GM19239 (cell line): ENCODE measurements around the gene MTMR3.
"Not testable (repeated sequence)": the region's sequence is repeated elsewhere in the genome, so short reads cannot be mapped to it uniquely, and the experiment has no call there.

Experiments used
- DNase-seq: peaks from one replicate; pipeline ENCODE4 v3.0.0; 2011; ENCODE audit warnings: low spot score; ENCODE audit not compliant: insufficient read length
- FAIRE-seq: peaks from 2 replicates; lab custom pipeline; 2011; peaks lifted over from hg19 to GRCh38; lab: Jason Lieb, UNC

The MTMR3 gene

DNA sequence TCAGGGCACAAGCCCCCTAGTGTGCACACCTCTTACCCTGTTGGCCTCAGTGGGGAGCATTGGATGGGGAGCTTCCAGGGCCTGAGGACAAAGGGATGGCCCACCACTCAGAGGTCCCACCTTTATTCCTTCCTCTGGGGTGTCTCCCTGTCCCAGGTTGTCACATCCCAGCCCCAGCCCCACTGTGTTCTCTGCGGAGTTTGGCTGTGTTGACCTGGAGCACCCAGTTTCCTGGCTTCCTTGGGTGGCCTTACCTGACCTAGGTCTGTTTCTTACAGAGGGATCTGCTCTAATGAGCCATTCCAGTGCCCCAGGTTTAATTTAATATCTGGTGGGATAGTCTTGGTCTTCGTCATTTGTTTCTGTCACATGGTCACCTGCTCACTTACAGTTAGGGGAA lies 158.5 kb downstream of the MTMR3 start:
- DNase-seq (no peak), FAIRE-seq (no peak)

DNA sequence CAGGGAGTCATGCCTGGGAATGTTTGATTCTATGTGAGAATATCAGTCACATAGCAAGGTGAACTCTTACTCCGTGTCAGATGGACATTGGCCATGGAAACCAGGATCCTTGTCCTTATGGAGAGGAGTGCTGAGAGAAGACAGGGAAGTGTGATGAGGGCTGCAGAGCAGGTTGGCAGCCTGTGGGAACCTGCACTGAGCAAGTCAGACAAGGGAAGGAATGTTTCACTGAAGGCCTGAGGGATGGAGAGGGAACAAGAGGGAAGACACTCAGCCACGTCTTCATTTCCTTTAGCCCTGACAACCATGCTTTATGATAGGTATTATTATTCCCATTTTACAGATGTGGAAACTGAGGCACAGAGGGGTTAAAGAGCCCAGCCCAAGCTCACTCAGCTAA lies 158.9 kb downstream of the MTMR3 start:
- FAIRE-seq (no peak), DNase-seq (no peak)

DNA sequence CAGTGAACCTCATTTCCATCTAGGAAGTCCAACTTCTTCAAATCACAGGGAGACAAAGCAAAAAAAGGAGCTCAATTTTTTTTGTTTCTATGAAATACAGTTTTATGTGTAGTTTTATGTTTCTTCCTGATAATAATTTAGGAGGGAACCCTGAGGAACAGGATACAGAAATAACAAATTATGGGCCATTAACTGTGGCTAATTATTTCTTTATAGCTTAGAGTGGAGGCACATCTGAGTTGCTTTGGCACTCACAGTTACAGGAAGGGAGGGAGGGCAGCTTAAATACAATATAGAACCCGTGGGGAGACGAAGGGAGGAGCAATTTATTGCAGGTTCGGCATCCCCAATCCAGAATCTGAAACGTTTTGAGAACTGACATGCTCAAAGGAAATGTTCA lies 160.2 kb downstream of the MTMR3 start:
- FAIRE-seq: no peak
- no peak for DNase-seq

DNA sequence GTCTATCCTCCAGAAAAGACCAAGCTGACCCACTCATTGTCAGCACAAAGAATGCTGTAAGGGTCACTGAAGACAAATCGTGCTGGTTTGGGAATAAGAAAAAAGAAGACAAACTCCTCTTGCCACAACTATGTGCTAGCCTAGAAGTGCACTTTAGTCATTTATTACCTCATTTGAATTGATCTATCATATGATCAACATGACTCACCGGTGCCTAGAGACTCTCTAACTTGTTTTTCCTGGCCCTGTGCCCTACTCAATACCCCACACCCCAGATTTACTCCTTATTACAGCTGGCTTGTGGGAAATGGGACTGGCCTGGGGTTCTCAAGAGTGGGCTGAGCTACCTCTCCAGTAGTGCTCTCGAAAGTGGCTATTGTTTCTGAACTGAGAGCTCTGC lies 161.4 kb downstream of the MTMR3 start:
- DNase-seq (no peak), FAIRE-seq (no peak)

DNA sequence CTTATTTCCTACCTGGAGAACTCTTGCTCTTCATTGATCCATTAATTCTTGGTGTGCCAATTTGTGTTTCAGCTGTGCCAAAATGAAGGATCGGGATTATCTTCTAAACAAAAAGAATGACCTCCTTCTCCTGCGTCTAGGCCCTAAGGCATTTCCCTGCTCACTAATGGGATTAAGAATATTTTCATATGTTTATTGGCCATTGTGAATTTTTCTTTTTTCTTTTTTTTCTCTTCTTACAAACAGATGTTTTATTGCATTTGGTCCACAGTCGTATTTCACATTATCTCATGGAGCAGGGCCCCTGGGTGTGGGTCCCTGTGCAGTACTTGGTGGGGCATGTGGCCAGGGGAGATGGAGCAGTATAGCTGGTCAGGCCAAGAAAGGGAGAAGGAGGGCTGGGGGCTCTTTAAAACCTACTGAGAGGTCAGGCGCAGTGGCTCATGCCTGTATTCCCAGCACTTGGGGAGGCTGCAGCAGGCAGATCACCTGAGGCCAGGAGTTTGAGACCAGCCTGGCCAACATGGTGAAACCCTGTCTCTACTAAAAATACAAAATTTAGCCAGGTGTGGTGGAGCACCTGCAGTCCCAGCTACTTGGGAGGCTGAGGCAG lies 162.0 kb downstream of the MTMR3 start:
- FAIRE-seq: no peak

DNA sequence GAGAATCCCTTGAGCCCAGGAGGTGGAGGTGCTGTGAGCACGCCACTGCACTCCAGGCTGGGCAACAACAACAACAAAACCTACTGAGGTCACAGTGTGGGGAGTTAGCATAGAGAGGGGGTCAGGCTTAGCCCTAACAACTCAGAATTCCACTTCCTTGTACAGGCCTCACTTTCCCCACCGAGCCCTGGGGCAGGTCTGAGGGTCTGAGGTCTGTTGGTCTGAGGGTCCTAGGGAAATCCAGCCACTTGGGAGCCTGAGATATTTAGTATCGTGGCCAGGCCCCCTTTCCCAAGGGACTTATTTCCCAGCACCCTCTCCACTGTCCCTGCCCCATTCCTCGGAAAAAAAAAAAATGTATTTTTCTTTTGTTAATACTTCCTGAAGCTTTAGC lies 162.5 kb downstream of the MTMR3 start:
- DNase-seq: no peak
- FAIRE-seq: no peak

More for the DNA sequence above, 162.0 kb downstream of the MTMR3 start:
- DNase-seq: no peak

DNA sequence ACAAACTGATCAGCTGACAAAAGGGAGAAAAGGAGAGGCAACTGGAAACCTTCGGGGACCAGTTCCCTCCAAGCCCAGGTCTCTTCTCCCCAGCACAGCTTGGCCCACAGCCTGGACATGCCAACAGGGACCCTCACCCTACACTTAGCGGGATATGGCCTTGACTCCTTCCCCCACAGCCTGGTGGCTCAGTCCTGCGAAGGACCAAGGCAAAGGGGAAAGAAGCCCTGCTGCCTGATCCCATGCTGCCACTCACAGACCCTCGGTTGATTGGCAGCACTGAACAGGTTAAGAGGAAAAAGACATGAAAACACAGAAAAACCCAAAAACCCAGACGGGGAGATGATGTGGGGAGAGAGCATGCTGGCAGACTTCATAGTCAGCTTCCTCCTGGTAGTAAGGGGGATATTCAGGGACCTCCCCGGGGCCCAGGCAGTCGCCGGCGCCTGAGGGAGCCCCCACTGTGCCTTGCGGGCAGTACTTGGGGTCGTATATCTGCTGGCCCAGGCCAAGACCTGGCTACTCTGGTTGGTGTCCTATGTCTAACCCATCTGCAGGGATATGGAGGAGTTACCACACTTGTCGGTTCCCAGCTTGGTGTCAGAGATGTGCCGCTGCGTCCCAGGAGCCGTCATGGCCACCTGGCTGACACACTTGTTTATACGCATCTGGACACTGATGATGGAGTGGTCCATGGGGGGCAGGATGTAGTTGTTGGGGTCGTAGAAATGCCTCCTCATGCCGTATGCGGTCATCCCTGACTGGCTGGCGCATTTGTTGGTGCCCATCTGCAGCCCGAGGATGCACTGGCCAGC lies 163.1 kb downstream of the MTMR3 start:
- no peak for FAIRE-seq
- DNase-seq: no peak

DNA sequence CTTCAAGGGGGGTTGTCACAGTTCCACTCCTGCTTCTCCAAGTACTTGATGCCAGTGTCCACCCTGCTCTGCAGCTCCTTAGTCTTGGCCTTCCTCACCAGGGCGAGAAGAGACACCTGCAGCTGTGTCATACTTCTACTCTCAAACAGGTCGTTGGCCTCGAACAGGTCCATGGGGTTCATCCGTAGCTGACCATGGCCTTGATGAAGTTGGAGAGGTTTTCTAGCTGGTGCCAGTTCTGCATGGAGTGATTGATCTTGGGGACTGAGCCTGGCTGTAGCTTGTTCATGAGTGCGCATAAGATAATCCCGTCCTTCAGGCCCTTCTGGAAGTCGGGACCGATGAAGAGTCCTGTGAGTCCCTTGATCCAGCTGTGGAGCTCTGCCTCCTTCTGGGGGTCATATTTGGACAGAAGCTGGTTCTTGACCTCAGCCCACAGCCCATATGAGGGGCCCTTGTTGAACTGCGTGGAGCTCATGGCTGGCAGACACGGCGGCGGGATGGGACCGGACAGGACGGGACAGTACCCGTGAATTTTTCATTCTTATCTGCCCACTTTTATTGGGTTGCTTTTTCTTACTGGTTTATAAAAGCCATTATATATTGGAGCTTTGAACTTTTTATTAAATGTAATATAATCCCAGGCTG lies 163.9 kb downstream of the MTMR3 start:
- FAIRE-seq (no peak), DNase-seq (no peak)

DNA sequence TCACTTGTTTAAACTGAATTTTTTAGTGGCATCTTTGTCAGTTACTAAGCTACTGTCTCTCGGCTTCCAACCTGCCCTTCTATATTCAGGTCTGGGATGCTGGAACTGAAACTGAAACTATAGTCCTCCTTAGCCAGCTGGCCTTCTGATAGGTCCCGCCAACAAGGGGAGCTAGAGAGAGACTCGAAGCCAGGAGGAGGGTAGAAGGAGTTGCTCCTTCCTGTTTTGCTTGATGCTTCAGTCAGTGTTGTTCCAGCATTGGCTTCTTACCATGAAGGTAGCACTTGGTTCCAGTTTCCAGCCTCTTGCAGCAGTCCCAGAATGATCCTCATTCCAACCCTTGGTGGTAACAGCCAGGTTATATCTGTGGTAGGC lies 164.4 kb downstream of the MTMR3 start:
- FAIRE-seq (no peak), DNase-seq (peak; percentile 30)

DNA sequence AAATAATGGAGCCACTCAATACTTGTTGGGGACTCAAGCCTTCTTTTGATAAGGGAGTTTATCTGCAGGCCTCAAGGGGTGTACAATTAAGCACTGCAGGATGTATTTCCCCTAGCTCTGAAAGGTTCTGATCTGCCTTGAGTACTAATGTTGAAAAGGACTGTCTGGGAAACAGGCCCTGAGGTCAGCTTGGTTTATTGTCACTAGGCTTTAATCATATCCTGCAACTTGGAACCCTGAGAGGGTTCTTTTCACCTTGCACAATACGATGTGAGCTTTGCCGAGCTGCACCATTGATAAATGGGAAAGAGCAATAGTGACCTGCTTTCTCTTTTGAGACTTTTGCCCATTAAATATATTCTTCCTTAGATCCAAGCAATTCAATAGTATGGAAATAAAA lies 165.7 kb downstream of the MTMR3 start:
- no peak for FAIRE-seq

DNA sequence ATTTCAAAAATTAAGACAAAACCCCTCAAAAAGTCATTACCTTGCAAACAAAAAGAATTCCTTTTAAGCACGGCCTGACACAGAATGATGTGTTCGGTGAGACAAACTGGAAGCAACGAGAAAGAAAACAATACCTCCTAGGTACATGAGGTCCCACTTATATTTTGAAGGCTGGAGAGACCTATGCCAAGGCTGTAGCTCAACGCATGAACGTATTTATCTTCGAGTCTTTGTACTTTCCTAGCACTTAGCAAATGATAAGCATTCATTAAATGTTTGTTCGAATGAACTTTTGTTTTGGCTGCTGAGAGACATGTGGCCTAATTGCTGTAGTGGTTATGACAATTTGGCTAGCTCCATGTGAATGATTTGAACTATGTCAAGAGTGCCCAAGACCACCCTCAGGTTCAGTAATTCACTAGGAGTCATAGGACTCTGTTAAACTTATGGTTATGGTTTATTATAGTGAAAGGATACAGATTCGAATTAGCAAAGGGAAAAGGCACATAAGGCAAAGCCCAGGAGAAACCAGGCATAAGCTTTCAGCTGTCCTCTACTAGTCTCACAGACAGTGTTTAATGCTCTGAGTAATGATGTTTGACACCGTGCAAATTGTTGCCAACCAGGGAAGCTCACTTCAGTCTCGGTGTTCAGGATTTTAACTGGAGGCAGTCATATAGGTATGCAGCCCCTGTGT lies 171.2 kb downstream of the MTMR3 start:
- DNase-seq: no peak
- FAIRE-seq: no peak

More for the DNA sequence above, 165.7 kb downstream of the MTMR3 start:
- no peak for DNase-seq

DNA sequence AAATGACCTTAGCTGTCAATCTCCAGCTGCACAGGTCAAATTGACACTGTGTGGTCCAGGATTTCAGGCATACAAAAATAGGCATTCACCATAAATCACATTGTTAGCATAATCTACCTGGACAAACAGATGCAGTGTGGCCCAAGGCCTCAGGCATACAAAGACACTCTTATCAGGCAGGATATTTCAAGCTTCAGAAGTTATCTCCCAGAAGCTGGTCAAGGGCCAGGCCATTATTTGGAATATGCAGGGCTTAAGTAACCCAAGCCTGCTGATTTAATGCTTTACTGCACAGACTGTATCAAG lies 171.7 kb downstream of the MTMR3 start:
- no peak for FAIRE-seq
- no peak for DNase-seq

DNA sequence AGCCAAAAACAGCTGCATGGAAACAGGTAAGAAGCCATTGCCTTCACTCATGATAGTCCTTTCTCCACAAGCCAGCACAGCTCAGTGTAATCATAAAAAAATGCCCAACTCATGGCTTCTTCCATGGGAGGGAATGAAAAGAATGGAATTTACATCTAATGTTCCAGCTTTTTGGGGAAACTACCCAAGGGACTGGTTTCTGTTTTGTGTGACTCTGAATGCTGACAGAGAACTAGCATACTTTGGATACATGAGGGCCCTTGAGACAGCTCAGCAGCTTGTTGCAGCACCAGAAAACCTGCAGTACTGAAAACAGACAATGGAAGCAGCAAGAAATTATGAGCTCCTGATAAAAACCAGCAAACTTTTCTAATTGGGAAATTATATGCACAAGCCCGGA lies 173.0 kb downstream of the MTMR3 start:
- no peak for FAIRE-seq
- DNase-seq: no peak

DNA sequence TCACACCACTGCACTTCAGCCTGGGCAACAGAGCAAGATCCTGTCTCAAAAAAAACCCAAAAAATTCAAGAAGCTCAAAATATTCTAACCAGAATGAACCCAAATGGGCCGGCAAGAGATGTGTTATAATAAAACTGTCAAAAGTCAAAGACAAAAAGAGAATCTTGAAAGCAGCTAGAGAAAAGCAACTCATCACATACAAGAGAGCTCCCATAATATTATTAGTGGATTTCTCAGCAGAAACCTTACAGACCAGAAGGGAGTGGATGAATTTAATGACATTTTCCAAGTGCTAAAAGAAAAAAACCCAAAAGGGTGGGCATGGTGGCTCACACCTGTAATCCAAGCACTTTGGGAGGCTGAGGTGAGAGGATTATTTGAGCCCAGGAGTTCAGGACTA lies 174.4 kb downstream of the MTMR3 start:
- DNase-seq: no peak
- no peak for FAIRE-seq

DNA sequence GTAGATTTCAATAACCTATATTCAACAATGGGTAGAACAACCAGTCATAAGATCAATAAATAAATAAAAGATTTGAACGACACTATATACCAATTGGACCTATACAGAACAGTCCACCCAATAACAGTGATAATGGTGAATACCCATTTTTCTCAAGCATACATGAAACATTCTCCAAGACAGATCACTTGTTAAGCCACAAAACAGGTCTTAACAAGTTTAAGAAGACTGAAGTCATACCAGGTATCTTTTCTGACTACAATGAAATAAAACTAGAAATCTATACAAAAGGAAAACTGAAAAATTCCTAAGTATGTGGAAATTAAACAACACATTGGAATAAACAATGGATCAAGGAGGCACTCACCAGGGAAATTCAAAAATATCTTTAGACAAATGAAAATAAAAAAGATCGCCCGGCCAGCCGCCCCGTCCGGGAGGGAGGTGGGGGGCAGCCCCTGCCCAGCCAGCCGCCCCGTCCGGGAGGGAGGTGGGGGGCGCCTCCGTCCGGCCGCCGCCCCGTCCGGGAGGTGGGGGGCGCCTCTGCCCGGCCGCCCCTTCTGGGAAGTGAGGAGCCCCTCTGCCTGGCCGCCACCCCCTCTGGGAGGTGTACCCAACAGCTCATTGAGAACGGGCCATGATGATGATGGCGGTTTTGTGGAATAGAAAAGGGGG lies 176.5 kb downstream of the MTMR3 start:
- DNase-seq, FAIRE-seq: not testable (repeated sequence)

DNA sequence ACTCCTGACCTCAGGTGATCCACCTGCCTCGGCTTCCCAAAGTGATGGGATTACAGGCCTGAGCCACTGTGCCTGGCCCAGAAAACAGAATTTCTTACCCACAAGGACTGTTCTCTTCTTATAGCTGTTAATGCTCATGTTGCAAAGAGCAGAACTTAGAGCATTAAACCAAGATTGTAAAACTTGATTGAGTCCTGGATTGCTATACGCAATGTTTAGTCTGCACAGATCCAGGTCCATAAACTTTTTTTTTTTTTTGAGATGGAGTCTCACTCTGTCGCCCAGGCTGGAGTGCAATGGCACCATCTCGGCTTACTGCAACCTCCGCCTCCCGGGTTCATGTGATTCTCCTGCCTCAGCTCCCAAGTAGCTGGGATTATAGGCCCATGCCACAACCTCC lies 178.1 kb downstream of the MTMR3 start:
- DNase-seq, FAIRE-seq: not testable (repeated sequence)

DNA sequence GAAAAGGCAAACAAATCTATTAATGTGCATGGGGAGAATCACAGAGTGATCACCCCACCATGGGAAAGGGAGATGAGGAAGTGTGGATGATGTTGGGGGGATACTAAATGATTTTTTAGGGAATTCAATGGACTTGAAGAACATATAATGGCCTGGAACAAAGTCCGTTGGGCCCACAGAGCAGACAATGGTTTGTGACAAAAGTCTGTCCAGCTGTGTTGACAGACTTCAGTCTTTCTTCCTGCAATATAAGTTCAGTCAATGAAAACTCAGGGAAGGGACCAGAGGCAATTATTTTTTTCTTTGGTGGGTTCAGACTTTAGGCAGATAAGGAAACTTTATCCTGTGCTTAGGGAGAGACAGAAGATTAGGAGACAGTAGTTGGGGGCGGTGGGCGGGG lies 179.3 kb downstream of the MTMR3 start:
- DNase-seq (no peak), FAIRE-seq (no peak)

DNA sequence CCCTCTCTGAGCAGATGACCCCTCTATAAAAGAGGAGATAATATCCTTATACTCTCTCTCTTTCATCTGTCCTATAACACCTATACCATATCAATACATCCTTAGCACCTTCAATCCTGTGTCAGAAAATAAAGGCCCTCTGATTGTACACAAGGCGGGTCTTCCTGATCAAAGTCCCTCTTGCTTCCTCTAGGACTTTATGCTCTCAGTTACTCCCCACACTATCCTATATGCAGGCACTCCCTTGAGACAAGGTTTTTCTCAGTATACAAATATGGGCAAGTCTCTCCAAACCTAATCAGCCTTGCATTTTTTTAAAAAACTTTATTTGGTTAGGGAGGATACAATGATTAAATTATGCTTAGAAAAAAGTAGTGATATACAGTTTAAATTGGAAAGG lies 180.0 kb downstream of the MTMR3 start:
- DNase-seq (no peak), FAIRE-seq (no peak)

DNA sequence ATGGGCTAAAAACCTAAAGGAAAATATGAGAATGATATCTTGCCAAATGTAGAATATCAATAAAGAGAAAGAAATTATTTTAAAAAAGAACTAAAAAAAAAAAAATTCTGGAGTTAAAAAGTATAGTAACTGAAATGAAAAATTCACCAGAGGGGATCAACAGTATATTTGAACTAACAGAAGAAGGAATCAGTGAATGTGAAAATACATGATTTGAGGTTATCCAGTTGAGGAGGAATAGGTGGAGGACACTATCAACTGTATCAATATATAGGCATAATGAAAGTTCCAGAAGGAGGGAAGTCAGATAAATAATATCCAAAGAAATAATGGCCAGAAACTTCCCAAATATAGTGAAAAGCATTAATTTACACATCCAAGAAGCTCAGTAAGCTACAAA lies 181.2 kb downstream of the MTMR3 start:
- no peak for FAIRE-seq
- no peak for DNase-seq

DNA sequence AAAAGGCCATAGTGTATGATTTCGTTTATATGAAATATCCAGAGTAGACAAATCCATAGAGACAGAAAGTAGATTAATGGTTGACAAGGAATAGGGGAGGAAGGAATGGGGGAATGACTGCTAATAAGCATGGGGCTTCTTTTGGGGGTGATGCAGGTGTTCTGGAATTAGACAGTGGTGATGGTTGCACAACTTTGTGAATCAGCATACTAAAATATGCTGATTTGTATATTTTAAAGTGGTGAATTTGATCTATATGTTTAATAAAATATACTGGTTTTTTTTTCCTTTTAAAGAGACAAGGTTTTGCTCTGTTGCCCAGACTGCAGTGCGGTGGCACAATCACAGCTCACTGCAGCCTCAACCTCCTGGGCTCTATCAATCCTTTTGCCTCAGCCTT lies 190.8 kb downstream of the MTMR3 start:
- DNase-seq (no peak), FAIRE-seq (no peak)

DNA sequence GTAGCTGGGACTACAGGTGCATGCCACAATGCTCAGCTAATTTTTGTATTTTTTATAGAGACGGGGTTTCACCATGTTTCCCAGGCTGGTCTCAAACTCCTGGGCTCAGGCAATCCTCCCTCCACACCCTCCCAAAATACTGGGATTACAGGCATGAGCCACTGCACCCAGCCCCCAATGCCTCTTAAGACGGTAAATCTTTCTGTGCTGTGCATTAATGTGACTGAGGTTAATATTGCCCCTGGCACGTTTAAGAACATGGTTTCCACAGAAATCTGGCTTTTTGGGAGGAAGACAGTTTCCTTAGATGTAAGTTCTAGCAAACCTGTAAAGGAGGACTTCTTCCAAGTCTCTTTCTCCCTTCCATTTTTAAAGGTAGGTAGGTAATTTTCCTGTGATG lies 191.2 kb downstream of the MTMR3 start:
- FAIRE-seq (no peak), DNase-seq (no peak)
